Spleen (tissue), 7 donors: ENCODE measurements around the gene RFESD.

Source experiments
- POLR2A ChIP-seq, 3 donors: fragments of 450-650 bp; IDR thresholded peaks; one replicate each; pipeline ENCODE4 v1.5.1; 2017; ENCODE audit warnings: antibody characterized with exemption in 3 of 3, mild to moderate bottlenecking in 1 of 3
- TF ChIP-seq, protein P1 (sequence below), 11 experiments: fragments of 200-600 bp in 7 of 11; fragments of 450-650 bp in 4 of 11; sonication (generic) in 4 of 11; IDR thresholded peaks in 8 of 11; conservative IDR thresholded peaks in 3 of 11; 1 replicate in 7 of 11; 2 replicates in 4 of 11; pipeline versions ENCODE4 v1.4.0 to v1.8.0; 2016 to 2021; ENCODE audit warnings: antibody characterized with exemption in 11 of 11, inconsistent platforms in 4 of 11, mild to moderate bottlenecking in 1 of 11
- donor health status: DM: no; HTN: no; CAD: no; lungs with moderate emphysema.
- donor health status: DM: no; HTN: no; CAD: no.
- donor health status: DM: no; HTN: no; CAD: no.

DNA sequence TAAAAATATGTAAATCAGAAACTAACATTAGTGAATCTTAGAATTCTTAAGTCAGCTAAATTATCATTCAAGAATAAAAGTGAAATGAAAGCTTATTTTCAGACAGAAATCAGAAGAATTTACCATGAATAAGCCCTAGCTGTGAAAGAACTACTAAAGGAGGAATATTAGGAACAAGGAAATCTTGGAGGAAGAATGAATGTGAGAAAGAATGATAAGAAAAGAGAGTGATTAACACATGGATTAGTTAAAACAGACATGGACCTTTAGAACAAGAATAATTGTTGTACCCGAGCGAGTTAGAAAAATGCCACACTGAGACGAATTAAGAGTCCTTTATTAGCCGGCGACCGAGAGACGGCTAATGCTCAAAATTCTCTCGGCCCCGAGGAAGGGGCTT lies 60.5 kb downstream of the RFESD start:
- TF ChIP-seq, protein P1, sequence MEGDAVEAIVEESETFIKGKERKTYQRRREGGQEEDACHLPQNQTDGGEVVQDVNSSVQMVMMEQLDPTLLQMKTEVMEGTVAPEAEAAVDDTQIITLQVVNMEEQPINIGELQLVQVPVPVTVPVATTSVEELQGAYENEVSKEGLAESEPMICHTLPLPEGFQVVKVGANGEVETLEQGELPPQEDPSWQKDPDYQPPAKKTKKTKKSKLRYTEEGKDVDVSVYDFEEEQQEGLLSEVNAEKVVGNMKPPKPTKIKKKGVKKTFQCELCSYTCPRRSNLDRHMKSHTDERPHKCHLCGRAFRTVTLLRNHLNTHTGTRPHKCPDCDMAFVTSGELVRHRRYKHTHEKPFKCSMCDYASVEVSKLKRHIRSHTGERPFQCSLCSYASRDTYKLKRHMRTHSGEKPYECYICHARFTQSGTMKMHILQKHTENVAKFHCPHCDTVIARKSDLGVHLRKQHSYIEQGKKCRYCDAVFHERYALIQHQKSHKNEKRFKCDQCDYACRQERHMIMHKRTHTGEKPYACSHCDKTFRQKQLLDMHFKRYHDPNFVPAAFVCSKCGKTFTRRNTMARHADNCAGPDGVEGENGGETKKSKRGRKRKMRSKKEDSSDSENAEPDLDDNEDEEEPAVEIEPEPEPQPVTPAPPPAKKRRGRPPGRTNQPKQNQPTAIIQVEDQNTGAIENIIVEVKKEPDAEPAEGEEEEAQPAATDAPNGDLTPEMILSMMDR (IDR thresholded peaks at IDR 0.05 in 8 of 11, conservative IDR thresholded peaks at IDR 0.05 in 3 of 11) = no peak
- TF ChIP-seq POLR2A (IDR thresholded peaks at IDR 0.05) = no peak
